GM12878 (cell line): ENCODE measurements around the gene HES2. TPM values are rescaled to one million over a fixed set of nuclear protein-coding genes. Genes with fewer than 3 reads are reported as not detected.

Source experiments
- ATAC-seq: fragments of 200-7000 bp; cut with Tn5 transposase; 3 replicates; pipeline ENCODE4 v1.9.1; 2020; ENCODE audit warnings: mild to moderate bottlenecking, moderate library complexity
- BruUV-seq: library from RNA; stranded (reverse); fragments of 400-500 nt; replicated peaks from 2 replicates; lab custom pipeline; 2021; lab: Mats Ljungman, UMichigan
- CTCF ChIA-PET: fragments of 300-600 bp; sonication (Branson Sonifier 250); formaldehyde crosslinking; extraction: SDS; loops from one replicate; lab custom pipeline; 2021; ENCODE audit warnings: inconsistent platforms; lab: Yijun Ruan, JAX
- POLR2A ChIA-PET: fragments of 350-600 bp; formaldehyde crosslinking; extraction: SDS; loops from one replicate; lab custom pipeline; 2021; ENCODE audit warnings: inconsistent platforms; lab: Charles Lee
- RAD21 ChIA-PET: fragments of 300-600 bp; sonication (Branson Sonifier 250); formaldehyde crosslinking; loops from one replicate; lab custom pipeline; 2023; ENCODE audit warnings: antibody characterized with exemption; ENCODE audit not compliant: unreplicated experiment; lab: Charles Lee
- SMC1A ChIA-PET: fragments of 300-600 bp; sonication (Branson Sonifier 250); formaldehyde crosslinking; loops from one replicate; lab custom pipeline; 2023; ENCODE audit not compliant: unreplicated experiment, uncharacterized antibody; lab: Charles Lee
- DNase-seq: peaks from one replicate; pipeline ENCODE4 v3.0.0-alpha.2; 2011; ENCODE audit warnings: low read depth, low spot score
- FAIRE-seq: peaks from 3 replicates; lab custom pipeline; 2011; peaks lifted over from hg19 to GRCh38; lab: Jason Lieb, UNC
- H2AFZ ChIP-seq: 2 replicates; pipeline ENCODE4 v1.6.0; 2011; ENCODE audit warnings: low read depth, low read length, control low read depth; ENCODE audit not compliant: control insufficient read depth
- H3K27ac ChIP-seq: 2 replicates; pipeline ENCODE4 v1.5.1; 2011; ENCODE audit warnings: control low read depth; ENCODE audit not compliant: control insufficient read depth, insufficient read depth
- H3K27me3 ChIP-seq, 2 experiments: replicated peaks in 1 of 2; 2 replicates each; pipeline versions ENCODE4 v1.6.0 to v1.6.1; 2011; ENCODE audit warnings: low read length in 1 of 2; ENCODE audit not compliant: control insufficient read depth in 2 of 2, insufficient read depth in 2 of 2
- H3K36me3 ChIP-seq, 2 experiments: 2 replicates each; pipeline ENCODE4 v1.5.1; 2011; ENCODE audit warnings: low read length in 1 of 2; ENCODE audit not compliant: control insufficient read depth in 2 of 2, insufficient read depth in 2 of 2
- H3K4me1 ChIP-seq: 2 replicates; pipeline ENCODE4 v1.6.1; 2011; ENCODE audit warnings: mild to moderate bottlenecking, low read length, moderate library complexity, mixed read lengths; ENCODE audit not compliant: control insufficient read depth, insufficient read depth
- H3K4me2 ChIP-seq: 2 replicates; pipeline ENCODE4 v1.6.0; 2011; ENCODE audit warnings: control low read depth; ENCODE audit not compliant: control insufficient read depth, insufficient read depth
- H3K4me3 ChIP-seq: fragments of 200-600 bp; sonication (generic); 2 replicates; pipeline ENCODE4 v1.5.1; 2016
- H3K79me2 ChIP-seq: 2 replicates; pipeline ENCODE4 v1.6.0; 2011; ENCODE audit warnings: low read length; ENCODE audit not compliant: control insufficient read depth, insufficient read depth
- H3K9ac ChIP-seq: 2 replicates; pipeline ENCODE4 v1.8.0; 2011; ENCODE audit warnings: low read length, control low read depth, mixed read lengths; ENCODE audit not compliant: control insufficient read depth, insufficient read depth
- H3K9me3 ChIP-seq: replicated peaks from 3 replicates; pipeline ENCODE4 v1.5.1; 2011; ENCODE audit warnings: mild to moderate bottlenecking, low read length; ENCODE audit not compliant: control insufficient read depth, insufficient read depth
- H4K20me1 ChIP-seq: 2 replicates; pipeline ENCODE4 v1.6.0; 2011; ENCODE audit not compliant: control insufficient read depth, insufficient read depth
- CBX3 ChIP-seq: fragments of 200-600 bp; sonication (generic); IDR thresholded peaks from 2 replicates; pipeline ENCODE4 v1.6.1; 2016; ENCODE audit warnings: low read depth, borderline replicate concordance
- CREB1 ChIP-seq: IDR thresholded peaks from 2 replicates; pipeline ENCODE4 v1.6.1; 2012; ENCODE audit warnings: low read depth, mild to moderate bottlenecking, inconsistent platforms
- EED ChIP-seq: sonication (generic); IDR thresholded peaks from 2 replicates; pipeline ENCODE4 v1.6.1; 2016; ENCODE audit warnings: antibody characterized with exemption, low read depth
- HDAC6 ChIP-seq: fragments of 200-600 bp; sonication (generic); IDR thresholded peaks from one replicate; pipeline ENCODE4 v1.8.0; 2017; ENCODE audit warnings: antibody characterized with exemption; ENCODE audit not compliant: unreplicated experiment
- IKZF2 ChIP-seq, 2 experiments: fragments of 450-650 bp; IDR thresholded peaks; 2 replicates each; pipeline ENCODE4 v1.6.1; 2017; ENCODE audit warnings: mild to moderate bottlenecking in 2 of 2, moderate library complexity in 2 of 2
- JUNB ChIP-seq: IDR thresholded peaks from 2 replicates; pipeline ENCODE4 v1.6.1; 2016; ENCODE audit warnings: antibody characterized with exemption, mild to moderate bottlenecking
- KAT2A ChIP-seq: conservative IDR thresholded peaks from 2 replicates; pipeline ENCODE4 v1.6.1; 2011; ENCODE audit warnings: low read depth, low read length; ENCODE audit not compliant: control insufficient read depth
- KLF5 ChIP-seq: fragments of 450-650 bp; IDR thresholded peaks from 2 replicates; pipeline ENCODE4 v1.6.1; 2014; ENCODE audit warnings: mild to moderate bottlenecking; ENCODE audit not compliant: partially characterized antibody
- MTA2 ChIP-seq: fragments of 450-650 bp; IDR thresholded peaks from 2 replicates; pipeline ENCODE4 v1.6.1; 2016; ENCODE audit warnings: low read depth, mild to moderate bottlenecking, moderate library complexity
- NFIC ChIP-seq: IDR thresholded peaks from 2 replicates; pipeline ENCODE4 v1.6.1; 2012; ENCODE audit warnings: low read depth, mild to moderate bottlenecking, inconsistent platforms, low read length, moderate library complexity
- PAX5 ChIP-seq: IDR thresholded peaks from 2 replicates; pipeline ENCODE4 v1.6.1; 2011; ENCODE audit warnings: low read depth, low read length, borderline replicate concordance
- PAX8 ChIP-seq: fragments of 450-650 bp; IDR thresholded peaks from 2 replicates; pipeline ENCODE4 v1.6.1; 2017; ENCODE audit warnings: mild to moderate bottlenecking, moderate library complexity
- POLR2AphosphoS2 ChIP-seq: IDR thresholded peaks from 2 replicates; pipeline ENCODE4 v1.6.1; 2011; ENCODE audit warnings: low read depth, mild to moderate bottlenecking, low read length, improper control_type of control experiment, moderate library complexity
- RBBP5 ChIP-seq: fragments of 200-600 bp; sonication (generic); conservative IDR thresholded peaks from 2 replicates; pipeline ENCODE4 v1.6.1; 2016
- RCOR1 ChIP-seq: conservative IDR thresholded peaks from 2 replicates; pipeline ENCODE4 v1.6.1; 2012; ENCODE audit warnings: low read depth, low read length, improper control_type of control experiment
- WGBS: methylation state at CpG from one replicate; pipeline ENCODE4 v1.1.6; 2016; ENCODE audit warnings: low lambda C conversion rate; ENCODE audit not compliant: insufficient replicate concordance, insufficient coverage; ENCODE audit errors: missing lambda C conversion rate; 5-methylcytosine and 5-hydroxymethylcytosine counted together
- in situ Hi-C: fragments of 300-500 bp; cut with MboI; formaldehyde crosslinking; loops from 9 replicates; pipeline ENCODE4 v1.14.3; 2018; ENCODE audit warnings: mixed read lengths
- intact Hi-C: fragments of 100-400 bp; cut with micrococcal nuclease; formaldehyde crosslinking; loops from one replicate; pipeline ENCODE4 v1.14.2; 2022; ENCODE audit not compliant: unreplicated experiment
- polyA plus RNA-seq, 11 experiments: library from polyadenylated mRNA; depleted of rRNA in 4 of 11; unstranded in 6 of 11; stranded (reverse) in 5 of 11; fragments of >200 nt; fragmentation: Nextera tagmentation in 4 of 11; fragmentation: Illumina TruSeq in 1 of 11; extraction: Ambion mirVana in 4 of 11; extraction: Trizol in 1 of 11; gene quantifications; 1 replicate in 1 of 11; 2 replicates in 10 of 11; pipeline versions ENCODE4 v1.2.1 to v1.2.3, GENCODE V29; 2011 to 2016; ENCODE audit warnings: inconsistent platforms in 2 of 11, missing spikeins in 2 of 11, low read depth in 1 of 11
- total RNA-seq, 4 experiments: library from RNA; depleted of rRNA in 3 of 4; stranded (reverse); fragments of >200 nt in 3 of 4; fragmentation: Illumina TruSeq in 1 of 4; extraction: Trizol in 1 of 4; gene quantifications; 2 replicates each; pipeline versions ENCODE4 v1.2.1 to v1.2.3, GENCODE V29; 2013 to 2021
- TF ChIP-seq, protein P1 (sequence below): fragments of 150-350 bp; IDR thresholded peaks from 2 replicates; pipeline ENCODE4 v1.6.1; 2014; ENCODE audit warnings: mild to moderate bottlenecking, low read depth, low read length
- TF ChIP-seq, protein P2 (sequence below): IDR thresholded peaks from 2 replicates; pipeline ENCODE4 v1.6.1; 2011; ENCODE audit warnings: borderline replicate concordance, low read depth, mild to moderate bottlenecking, moderate library complexity, low read length; ENCODE audit not compliant: insufficient read depth, poor library complexity, severe bottlenecking
- TF ChIP-seq, protein P3 (sequence below): fragments of 450-650 bp; IDR thresholded peaks from 2 replicates; pipeline ENCODE4 v1.6.1; 2014; ENCODE audit warnings: mild to moderate bottlenecking
- TF ChIP-seq, protein P4 (sequence below): IDR thresholded peaks from 2 replicates; pipeline ENCODE4 v1.6.1; 2011; ENCODE audit warnings: borderline replicate concordance, low read depth, mild to moderate bottlenecking, moderate library complexity, mixed read lengths, low read length; ENCODE audit not compliant: insufficient read depth; ENCODE audit errors: extremely low read length

HES2 gene
- total and polyA plus RNA-seq, 10 of the 15 experiments (the other 5 are each of a cell fraction or from before 2014, with no cell fraction given), result 0.13 to 2.0 (median 0.26) TPM

DNA sequence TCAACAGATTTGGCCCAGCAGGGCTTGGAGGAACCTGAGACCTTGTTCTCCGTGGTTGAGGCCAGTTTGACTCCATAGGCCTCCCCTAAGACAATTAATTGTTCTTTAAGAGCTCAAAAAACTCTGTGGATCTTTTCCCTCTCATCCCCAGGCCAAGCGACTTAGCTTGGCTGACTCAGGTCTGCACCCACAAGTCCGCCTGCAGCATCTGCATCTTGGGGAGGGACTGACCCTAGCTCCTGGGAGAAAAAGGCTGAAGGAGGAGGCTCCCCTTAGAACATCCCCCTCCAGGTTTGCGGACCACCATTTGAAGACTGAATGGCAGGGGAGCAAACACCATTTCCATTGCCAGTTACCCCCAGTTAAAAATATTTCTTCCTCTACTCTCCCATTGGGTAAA, 1.5 kb upstream of the HES2 start (continued):
- TF ChIP-seq, protein P1, sequence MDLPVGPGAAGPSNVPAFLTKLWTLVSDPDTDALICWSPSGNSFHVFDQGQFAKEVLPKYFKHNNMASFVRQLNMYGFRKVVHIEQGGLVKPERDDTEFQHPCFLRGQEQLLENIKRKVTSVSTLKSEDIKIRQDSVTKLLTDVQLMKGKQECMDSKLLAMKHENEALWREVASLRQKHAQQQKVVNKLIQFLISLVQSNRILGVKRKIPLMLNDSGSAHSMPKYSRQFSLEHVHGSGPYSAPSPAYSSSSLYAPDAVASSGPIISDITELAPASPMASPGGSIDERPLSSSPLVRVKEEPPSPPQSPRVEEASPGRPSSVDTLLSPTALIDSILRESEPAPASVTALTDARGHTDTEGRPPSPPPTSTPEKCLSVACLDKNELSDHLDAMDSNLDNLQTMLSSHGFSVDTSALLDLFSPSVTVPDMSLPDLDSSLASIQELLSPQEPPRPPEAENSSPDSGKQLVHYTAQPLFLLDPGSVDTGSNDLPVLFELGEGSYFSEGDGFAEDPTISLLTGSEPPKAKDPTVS, result no peak
- TF ChIP-seq RCOR1 (no peak), KAT2A (no peak), KLF5 (no peak), JUNB (no peak)
- TF ChIP-seq, all 136 proteins: peak for 0

DNA sequence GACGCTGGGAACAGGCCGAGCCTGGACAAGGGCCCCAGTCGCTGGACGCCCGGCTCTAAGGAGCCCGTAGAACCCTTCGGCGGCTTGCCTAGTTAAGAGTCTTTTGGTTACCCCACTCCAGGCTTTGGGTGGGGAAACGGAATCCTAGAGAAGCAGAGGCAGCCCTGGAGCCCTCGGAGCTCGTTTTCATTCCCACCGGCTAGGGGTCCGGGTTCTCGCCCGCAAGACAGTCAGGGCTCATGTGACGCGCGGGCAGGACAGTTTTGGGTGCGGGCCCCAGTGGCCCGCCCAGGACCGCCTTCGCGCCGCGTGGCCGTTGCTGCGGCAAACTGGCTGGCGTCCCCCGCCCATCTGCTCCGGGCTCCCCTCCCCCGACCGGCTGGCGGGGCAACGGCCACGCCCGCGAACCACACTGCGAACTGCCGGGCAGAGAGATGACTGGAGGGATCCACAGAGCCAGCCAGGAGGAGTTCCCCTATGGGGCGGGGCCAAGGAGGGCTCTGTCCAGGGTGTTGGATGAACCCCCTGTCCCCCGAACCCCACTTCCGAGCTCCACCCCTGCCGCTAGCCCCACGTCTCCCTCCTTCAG, 829 bp upstream of the HES2 start:
- DNase-seq (no peak), FAIRE-seq (no peak), ATAC-seq (peak; percentile 33)
- BruUV-seq, result no TSS peak
- Histone ChIP-seq H3K4me3 (no peak overlapping the region), H3K27ac (no peak overlapping the region), H3K4me2 (no peak overlapping the region), H2AFZ (no peak overlapping the region), H3K27me3 (peaks cover 21 to 22% of the 10 kb centered on the region in 2 experiments; a peak in 3 of 4 replicates), H3K36me3 (no peaks in the 10 kb centered on the region), H3K4me1 (peaks cover 4% of the 10 kb centered on the region; the same call in 1 of the 2 replicates), H3K79me2 (no peaks in the 10 kb centered on the region), H4K20me1 (no peaks in the 10 kb centered on the region; the same call in 1 of the 2 replicates), H3K9ac (no peak overlapping the region), H3K9me3 (no peaks in the 10 kb centered on the region)
- in situ Hi-C loops, result no loop called here
- WGBS, result 36% methylated on average over 24 of the region's 44 CpGs
- POLR2A ChIA-PET, result interaction anchor here (0.6 kb wide), 1 partner anchor 60 kb away, joined by 3 read pairs; no protein-coding TSS in a partner anchor
- SMC1A ChIA-PET, result no interaction called here
- intact Hi-C loops, result no loop called here
- CTCF ChIA-PET, result interaction anchor here (10.9 kb wide), 1 partner anchor 20 kb away, joined by 137 read pairs; no protein-coding TSS in a partner anchor
- RAD21 ChIA-PET, result interaction anchor here (3.9 kb wide), 1 partner anchor 18 kb away, joined by 44 read pairs; no protein-coding TSS in a partner anchor
- TF ChIP-seq HDAC6 (no peak), CBX3 (no peak), CREB1 (no peak), PAX8 (no peak), EED (no peak), IKZF2 (IDR thresholded peaks at IDR 0.05) (no peak), NFIC (no peak), RBBP5 (no peak), POLR2AphosphoS2 (no peak), PAX5 (no peak), MTA2 (no peak)
- TF ChIP-seq, protein P2, sequence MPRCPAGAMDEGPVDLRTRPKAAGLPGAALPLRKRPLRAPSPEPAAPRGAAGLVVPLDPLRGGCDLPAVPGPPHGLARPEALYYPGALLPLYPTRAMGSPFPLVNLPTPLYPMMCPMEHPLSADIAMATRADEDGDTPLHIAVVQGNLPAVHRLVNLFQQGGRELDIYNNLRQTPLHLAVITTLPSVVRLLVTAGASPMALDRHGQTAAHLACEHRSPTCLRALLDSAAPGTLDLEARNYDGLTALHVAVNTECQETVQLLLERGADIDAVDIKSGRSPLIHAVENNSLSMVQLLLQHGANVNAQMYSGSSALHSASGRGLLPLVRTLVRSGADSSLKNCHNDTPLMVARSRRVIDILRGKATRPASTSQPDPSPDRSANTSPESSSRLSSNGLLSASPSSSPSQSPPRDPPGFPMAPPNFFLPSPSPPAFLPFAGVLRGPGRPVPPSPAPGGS, result no peak
- TF ChIP-seq, protein P3, sequence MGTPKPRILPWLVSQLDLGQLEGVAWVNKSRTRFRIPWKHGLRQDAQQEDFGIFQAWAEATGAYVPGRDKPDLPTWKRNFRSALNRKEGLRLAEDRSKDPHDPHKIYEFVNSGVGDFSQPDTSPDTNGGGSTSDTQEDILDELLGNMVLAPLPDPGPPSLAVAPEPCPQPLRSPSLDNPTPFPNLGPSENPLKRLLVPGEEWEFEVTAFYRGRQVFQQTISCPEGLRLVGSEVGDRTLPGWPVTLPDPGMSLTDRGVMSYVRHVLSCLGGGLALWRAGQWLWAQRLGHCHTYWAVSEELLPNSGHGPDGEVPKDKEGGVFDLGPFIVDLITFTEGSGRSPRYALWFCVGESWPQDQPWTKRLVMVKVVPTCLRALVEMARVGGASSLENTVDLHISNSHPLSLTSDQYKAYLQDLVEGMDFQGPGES, result no peak
- TF ChIP-seq, protein P4, sequence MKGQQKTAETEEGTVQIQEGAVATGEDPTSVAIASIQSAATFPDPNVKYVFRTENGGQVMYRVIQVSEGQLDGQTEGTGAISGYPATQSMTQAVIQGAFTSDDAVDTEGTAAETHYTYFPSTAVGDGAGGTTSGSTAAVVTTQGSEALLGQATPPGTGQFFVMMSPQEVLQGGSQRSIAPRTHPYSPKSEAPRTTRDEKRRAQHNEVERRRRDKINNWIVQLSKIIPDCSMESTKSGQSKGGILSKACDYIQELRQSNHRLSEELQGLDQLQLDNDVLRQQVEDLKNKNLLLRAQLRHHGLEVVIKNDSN, result no peak
